GM12878 (cell line): ENCODE results near the gene PSG3. TPM values are rescaled to one million over a fixed set of nuclear protein-coding genes. Genes with fewer than 3 reads are reported as not detected.
"Not testable (repeated sequence)": the region's sequence is repeated elsewhere in the genome, so short reads cannot be mapped to it uniquely, and the experiment has no call there.

Source experiments
- ATAC-seq: fragments of 200-7000 bp; cut with Tn5 transposase; 3 replicates; pipeline ENCODE4 v1.9.1; 2020; ENCODE audit warnings: mild to moderate bottlenecking, moderate library complexity
- Bru-seq: library from RNA; stranded (reverse); fragments of 400-500 nt; gene quantifications from one replicate; lab custom pipeline; 2021; lab: Mats Ljungman, UMichigan
- BruChase-seq, 2 experiments: library from RNA; stranded (reverse); fragments of 400-500 nt; gene quantifications; one replicate each; lab custom pipeline; 2021; lab: Mats Ljungman, UMichigan
- BruUV-seq: library from RNA; stranded (reverse); fragments of 400-500 nt; replicated peaks from 2 replicates; lab custom pipeline; 2021; lab: Mats Ljungman, UMichigan
- CTCF ChIA-PET: fragments of 300-600 bp; sonication (Branson Sonifier 250); formaldehyde crosslinking; extraction: SDS; loops from one replicate; lab custom pipeline; 2021; ENCODE audit warnings: inconsistent platforms; lab: Yijun Ruan, JAX
- POLR2A ChIA-PET: fragments of 350-600 bp; formaldehyde crosslinking; extraction: SDS; loops from one replicate; lab custom pipeline; 2021; ENCODE audit warnings: inconsistent platforms; lab: Charles Lee
- RAD21 ChIA-PET: fragments of 300-600 bp; sonication (Branson Sonifier 250); formaldehyde crosslinking; loops from one replicate; lab custom pipeline; 2023; ENCODE audit warnings: antibody characterized with exemption; ENCODE audit not compliant: unreplicated experiment; lab: Charles Lee
- SMC1A ChIA-PET: fragments of 300-600 bp; sonication (Branson Sonifier 250); formaldehyde crosslinking; loops from one replicate; lab custom pipeline; 2023; ENCODE audit not compliant: unreplicated experiment, uncharacterized antibody; lab: Charles Lee
- DNase-seq: peaks from one replicate; pipeline ENCODE4 v3.0.0-alpha.2; 2011; ENCODE audit warnings: low read depth, low spot score
- FAIRE-seq: peaks from 3 replicates; lab custom pipeline; 2011; peaks lifted over from hg19 to GRCh38; lab: Jason Lieb, UNC
- H2AFZ ChIP-seq: 2 replicates; pipeline ENCODE4 v1.6.0; 2011; ENCODE audit warnings: low read depth, low read length, control low read depth; ENCODE audit not compliant: control insufficient read depth
- H3K27ac ChIP-seq: 2 replicates; pipeline ENCODE4 v1.5.1; 2011; ENCODE audit warnings: control low read depth; ENCODE audit not compliant: control insufficient read depth, insufficient read depth
- H3K27me3 ChIP-seq, 2 experiments: replicated peaks in 1 of 2; 2 replicates each; pipeline versions ENCODE4 v1.6.0 to v1.6.1; 2011; ENCODE audit warnings: low read length in 1 of 2; ENCODE audit not compliant: control insufficient read depth in 2 of 2, insufficient read depth in 2 of 2
- H3K36me3 ChIP-seq, 2 experiments: 2 replicates each; pipeline ENCODE4 v1.5.1; 2011; ENCODE audit warnings: low read length in 1 of 2; ENCODE audit not compliant: control insufficient read depth in 2 of 2, insufficient read depth in 2 of 2
- H3K4me1 ChIP-seq: 2 replicates; pipeline ENCODE4 v1.6.1; 2011; ENCODE audit warnings: mild to moderate bottlenecking, low read length, moderate library complexity, mixed read lengths; ENCODE audit not compliant: control insufficient read depth, insufficient read depth
- H3K4me2 ChIP-seq: 2 replicates; pipeline ENCODE4 v1.6.0; 2011; ENCODE audit warnings: control low read depth; ENCODE audit not compliant: control insufficient read depth, insufficient read depth
- H3K4me3 ChIP-seq: fragments of 200-600 bp; sonication (generic); 2 replicates; pipeline ENCODE4 v1.5.1; 2016
- H3K79me2 ChIP-seq: 2 replicates; pipeline ENCODE4 v1.6.0; 2011; ENCODE audit warnings: low read length; ENCODE audit not compliant: control insufficient read depth, insufficient read depth
- H3K9ac ChIP-seq: 2 replicates; pipeline ENCODE4 v1.8.0; 2011; ENCODE audit warnings: low read length, control low read depth, mixed read lengths; ENCODE audit not compliant: control insufficient read depth, insufficient read depth
- H3K9me3 ChIP-seq: replicated peaks from 3 replicates; pipeline ENCODE4 v1.5.1; 2011; ENCODE audit warnings: mild to moderate bottlenecking, low read length; ENCODE audit not compliant: control insufficient read depth, insufficient read depth
- H4K20me1 ChIP-seq: 2 replicates; pipeline ENCODE4 v1.6.0; 2011; ENCODE audit not compliant: control insufficient read depth, insufficient read depth
- WGBS: methylation state at CpG from one replicate; pipeline ENCODE4 v1.1.6; 2016; ENCODE audit warnings: low lambda C conversion rate; ENCODE audit not compliant: insufficient replicate concordance, insufficient coverage; ENCODE audit errors: missing lambda C conversion rate; 5-methylcytosine and 5-hydroxymethylcytosine counted together
- in situ Hi-C: fragments of 300-500 bp; cut with MboI; formaldehyde crosslinking; loops from 9 replicates; pipeline ENCODE4 v1.14.3; 2018; ENCODE audit warnings: mixed read lengths
- intact Hi-C: fragments of 100-400 bp; cut with micrococcal nuclease; formaldehyde crosslinking; loops from one replicate; pipeline ENCODE4 v1.14.2; 2022; ENCODE audit not compliant: unreplicated experiment
- long read RNA-seq, 2 experiments: library from polyadenylated mRNA; unstranded; transcript quantifications; one replicate each; pipeline ENCODE4 v2.0.0, GENCODE V29; 2019 to 2020
- polyA minus RNA-seq, 3 experiments: library from RNA; depleted of rRNA, polyadenylated mRNA; stranded (reverse); fragments of >200 nt; gene quantifications; 2 replicates each; pipeline ENCODE4 v1.2.3, GENCODE V29; 2011
- polyA plus RNA-seq, 11 experiments: library from polyadenylated mRNA; depleted of rRNA in 4 of 11; unstranded in 6 of 11; stranded (reverse) in 5 of 11; fragments of >200 nt; fragmentation: Nextera tagmentation in 4 of 11; fragmentation: Illumina TruSeq in 1 of 11; extraction: Ambion mirVana in 4 of 11; extraction: Trizol in 1 of 11; gene quantifications; 1 replicate in 1 of 11; 2 replicates in 10 of 11; pipeline versions ENCODE4 v1.2.1 to v1.2.3, GENCODE V29; 2011 to 2016; ENCODE audit warnings: inconsistent platforms in 2 of 11, missing spikeins in 2 of 11, low read depth in 1 of 11
- total RNA-seq, 4 experiments: library from RNA; depleted of rRNA in 3 of 4; stranded (reverse); fragments of >200 nt in 3 of 4; fragmentation: Illumina TruSeq in 1 of 4; extraction: Trizol in 1 of 4; gene quantifications; 2 replicates each; pipeline versions ENCODE4 v1.2.1 to v1.2.3, GENCODE V29; 2013 to 2021

PSG3 gene
- not detected in 2 replicates for total RNA-seq (2013; cell fraction: nucleolus; rRNA removed)
- total RNA-seq (2014; rRNA removed) = not detected in 2 replicates
- total RNA-seq (2014; rRNA removed; fragmentation: Illumina TruSeq; extraction: Trizol) = not detected in 2 replicates
- total RNA-seq (2021) = not detected in 2 replicates
- polyA plus RNA-seq (2011; ENCODE audit: low read depth) = not detected
- not detected in 2 replicates for polyA plus RNA-seq (2011; rRNA removed)
- polyA plus RNA-seq (2011; cell fraction: cytosol; rRNA removed) = not detected in 2 replicates
- not detected in 2 replicates for polyA plus RNA-seq (2011; cell fraction: nucleus; rRNA removed)
- not detected in 2 replicates for polyA plus RNA-seq (2012)
- not detected in 2 replicates for polyA plus RNA-seq (2014; fragmentation: Illumina TruSeq; extraction: Trizol)
- not detected for polyA plus RNA-seq (2014; fragmentation: Nextera tagmentation; extraction: Ambion mirVana)
- polyA plus RNA-seq (2014; rRNA removed) = not detected in 2 replicates
- polyA plus RNA-seq (2016; fragmentation: Nextera tagmentation; extraction: Ambion mirVana) = not detected
- not detected in 2 replicates for polyA minus RNA-seq (2011; rRNA and poly(A)+ RNA removed)
- polyA minus RNA-seq (2011; cell fraction: cytosol; rRNA and poly(A)+ RNA removed) = not detected in 2 replicates
- polyA minus RNA-seq (2011; cell fraction: nucleus; rRNA and poly(A)+ RNA removed) = not detected in 2 replicates
- Bru-seq, nascent RNA = not detected
- not detected for BruChase-seq, experiment 1, labeled RNA remaining after a 6-hour chase
- not detected for BruChase-seq, experiment 2, labeled RNA remaining after a 2-hour chase
- long read RNA-seq, experiment 1 = 0 reads
- long read RNA-seq, experiment 2 = 0 reads

GRCh38 chr19:42740381-42740780 is at the start of gene PSG3:
PSG3 (minus strand) TSS chr19:42740481; CDS start chr19:42740384, 97 bp downstream.
- in situ Hi-C loops, BruUV-seq, H3K27ac ChIP-seq, H3K4me3 ChIP-seq, H3K9ac ChIP-seq, H2AFZ ChIP-seq, H3K9me3 ChIP-seq, SMC1A ChIA-PET, H3K79me2 ChIP-seq, POLR2A ChIA-PET, FAIRE-seq, H3K27me3 ChIP-seq, H3K36me3 ChIP-seq, DNase-seq, ATAC-seq, H4K20me1 ChIP-seq, H3K4me2 ChIP-seq, RAD21 ChIA-PET, H3K4me1 ChIP-seq: not testable (repeated sequence)
- WGBS = 41% methylated on average over 4 of the region's 4 CpGs
- intact Hi-C loops = loop anchor here (5.0 kb wide), 1 partner anchor 103 kb away; no protein-coding TSS in a partner anchor
- CTCF ChIA-PET = interaction anchor here (0.6 kb wide), 1 partner anchor 309 kb away, joined by 3 read pairs; no protein-coding TSS in a partner anchor

- H3K4me1 ChIP-seq, intact Hi-C loops, H3K27me3 ChIP-seq, in situ Hi-C loops, H3K4me3 ChIP-seq, H3K27ac ChIP-seq, CTCF ChIA-PET, SMC1A ChIA-PET, H3K79me2 ChIP-seq, FAIRE-seq, POLR2A ChIA-PET, H3K9me3 ChIP-seq, H3K9ac ChIP-seq, H2AFZ ChIP-seq, ATAC-seq, H3K36me3 ChIP-seq, BruUV-seq, DNase-seq, H4K20me1 ChIP-seq, H3K4me2 ChIP-seq: not testable (repeated sequence)
- WGBS = 37% methylated on average over 2 of the region's 2 CpGs
- RAD21 ChIA-PET = interaction anchor here (0.6 kb wide), 1 partner anchor 11 kb away, joined by 3 read pairs; no protein-coding TSS in a partner anchor
These were observed 48.5 kb upstream of the PSG3 start for GRCh38 chr19:42788766-42789165.

GRCh38 chr19:42787766-42788165 is 47.5 kb upstream of the PSG3 start:
- H3K4me1 ChIP-seq, H3K36me3 ChIP-seq, H3K4me3 ChIP-seq, H3K4me2 ChIP-seq, H2AFZ ChIP-seq, H3K27me3 ChIP-seq, BruUV-seq, intact Hi-C loops, ATAC-seq, FAIRE-seq, RAD21 ChIA-PET, DNase-seq, H4K20me1 ChIP-seq, POLR2A ChIA-PET, CTCF ChIA-PET, H3K9me3 ChIP-seq, H3K27ac ChIP-seq, in situ Hi-C loops, H3K79me2 ChIP-seq, SMC1A ChIA-PET, H3K9ac ChIP-seq: not testable (repeated sequence)
- 20% methylated on average over 2 of the region's 2 CpGs for WGBS
